GM12878 (cell line): ENCODE measurements around the gene TP73. TPM values are rescaled to one million over a fixed set of nuclear protein-coding genes. Genes with fewer than 3 reads are reported as not detected.
"Not testable (repeated sequence)": the region's sequence is repeated elsewhere in the genome, so short reads cannot be mapped to it uniquely, and the experiment has no call there.

Experiments used
- ATAC-seq: fragments of 200-7000 bp; cut with Tn5 transposase; 3 replicates; pipeline ENCODE4 v1.9.1; 2020; ENCODE audit warnings: mild to moderate bottlenecking, moderate library complexity
- BruUV-seq: library from RNA; stranded (reverse); fragments of 400-500 nt; replicated peaks from 2 replicates; lab custom pipeline; 2021; lab: Mats Ljungman, UMichigan
- CTCF ChIA-PET: fragments of 300-600 bp; sonication (Branson Sonifier 250); formaldehyde crosslinking; extraction: SDS; loops from one replicate; lab custom pipeline; 2021; ENCODE audit warnings: inconsistent platforms; lab: Yijun Ruan, JAX
- POLR2A ChIA-PET: fragments of 350-600 bp; formaldehyde crosslinking; extraction: SDS; loops from one replicate; lab custom pipeline; 2021; ENCODE audit warnings: inconsistent platforms; lab: Charles Lee
- RAD21 ChIA-PET: fragments of 300-600 bp; sonication (Branson Sonifier 250); formaldehyde crosslinking; loops from one replicate; lab custom pipeline; 2023; ENCODE audit warnings: antibody characterized with exemption; ENCODE audit not compliant: unreplicated experiment; lab: Charles Lee
- SMC1A ChIA-PET: fragments of 300-600 bp; sonication (Branson Sonifier 250); formaldehyde crosslinking; loops from one replicate; lab custom pipeline; 2023; ENCODE audit not compliant: unreplicated experiment, uncharacterized antibody; lab: Charles Lee
- DNase-seq: peaks from one replicate; pipeline ENCODE4 v3.0.0-alpha.2; 2011; ENCODE audit warnings: low read depth, low spot score
- FAIRE-seq: peaks from 3 replicates; lab custom pipeline; 2011; peaks lifted over from hg19 to GRCh38; lab: Jason Lieb, UNC
- H2AFZ ChIP-seq: 2 replicates; pipeline ENCODE4 v1.6.0; 2011; ENCODE audit warnings: low read depth, low read length, control low read depth; ENCODE audit not compliant: control insufficient read depth
- H3K27ac ChIP-seq: 2 replicates; pipeline ENCODE4 v1.5.1; 2011; ENCODE audit warnings: control low read depth; ENCODE audit not compliant: control insufficient read depth, insufficient read depth
- H3K27me3 ChIP-seq, 2 experiments: replicated peaks in 1 of 2; 2 replicates each; pipeline versions ENCODE4 v1.6.0 to v1.6.1; 2011; ENCODE audit warnings: low read length in 1 of 2; ENCODE audit not compliant: control insufficient read depth in 2 of 2, insufficient read depth in 2 of 2
- H3K36me3 ChIP-seq, 2 experiments: 2 replicates each; pipeline ENCODE4 v1.5.1; 2011; ENCODE audit warnings: low read length in 1 of 2; ENCODE audit not compliant: control insufficient read depth in 2 of 2, insufficient read depth in 2 of 2
- H3K4me1 ChIP-seq: 2 replicates; pipeline ENCODE4 v1.6.1; 2011; ENCODE audit warnings: mild to moderate bottlenecking, low read length, moderate library complexity, mixed read lengths; ENCODE audit not compliant: control insufficient read depth, insufficient read depth
- H3K4me2 ChIP-seq: 2 replicates; pipeline ENCODE4 v1.6.0; 2011; ENCODE audit warnings: control low read depth; ENCODE audit not compliant: control insufficient read depth, insufficient read depth
- H3K4me3 ChIP-seq: fragments of 200-600 bp; sonication (generic); 2 replicates; pipeline ENCODE4 v1.5.1; 2016
- H3K79me2 ChIP-seq: 2 replicates; pipeline ENCODE4 v1.6.0; 2011; ENCODE audit warnings: low read length; ENCODE audit not compliant: control insufficient read depth, insufficient read depth
- H3K9ac ChIP-seq: 2 replicates; pipeline ENCODE4 v1.8.0; 2011; ENCODE audit warnings: low read length, control low read depth, mixed read lengths; ENCODE audit not compliant: control insufficient read depth, insufficient read depth
- H3K9me3 ChIP-seq: replicated peaks from 3 replicates; pipeline ENCODE4 v1.5.1; 2011; ENCODE audit warnings: mild to moderate bottlenecking, low read length; ENCODE audit not compliant: control insufficient read depth, insufficient read depth
- H4K20me1 ChIP-seq: 2 replicates; pipeline ENCODE4 v1.6.0; 2011; ENCODE audit not compliant: control insufficient read depth, insufficient read depth
- CTCF ChIP-seq, 3 experiments: IDR thresholded peaks in 2 of 3; conservative IDR thresholded peaks in 1 of 3; 2 replicates each; pipeline ENCODE4 v1.5.1; 2011; ENCODE audit warnings: low read depth in 3 of 3, low read length in 3 of 3, mild to moderate bottlenecking in 3 of 3, control low read depth in 2 of 3, moderate library complexity in 2 of 3, inconsistent platforms in 1 of 3, mixed read lengths in 1 of 3; ENCODE audit not compliant: control insufficient read depth in 2 of 3, insufficient read depth in 1 of 3; ENCODE audit errors: extremely low read depth in 1 of 3
- NFXL1 ChIP-seq: fragments of 450-650 bp; IDR thresholded peaks from 2 replicates; pipeline ENCODE4 v1.6.1; 2017; ENCODE audit warnings: antibody characterized with exemption, mild to moderate bottlenecking, borderline replicate concordance
- NR2C1 ChIP-seq: fragments of 450-650 bp; IDR thresholded peaks from 2 replicates; pipeline ENCODE4 v1.6.1; 2017; ENCODE audit warnings: antibody characterized with exemption, mild to moderate bottlenecking, moderate library complexity
- SMC3 ChIP-seq: IDR thresholded peaks from 2 replicates; pipeline ENCODE4 v1.6.1; 2011; ENCODE audit warnings: low read length, improper control_type of control experiment, borderline replicate concordance
- WRNIP1 ChIP-seq: IDR thresholded peaks from 2 replicates; pipeline ENCODE4 v1.6.1; 2011; ENCODE audit warnings: low read depth, low read length, improper control_type of control experiment, borderline replicate concordance
- WGBS: methylation state at CpG from one replicate; pipeline ENCODE4 v1.1.6; 2016; ENCODE audit warnings: low lambda C conversion rate; ENCODE audit not compliant: insufficient replicate concordance, insufficient coverage; ENCODE audit errors: missing lambda C conversion rate; 5-methylcytosine and 5-hydroxymethylcytosine counted together
- in situ Hi-C: fragments of 300-500 bp; cut with MboI; formaldehyde crosslinking; loops from 9 replicates; pipeline ENCODE4 v1.14.3; 2018; ENCODE audit warnings: mixed read lengths
- intact Hi-C: fragments of 100-400 bp; cut with micrococcal nuclease; formaldehyde crosslinking; loops from one replicate; pipeline ENCODE4 v1.14.2; 2022; ENCODE audit not compliant: unreplicated experiment
- polyA plus RNA-seq, 11 experiments: library from polyadenylated mRNA; depleted of rRNA in 4 of 11; unstranded in 6 of 11; stranded (reverse) in 5 of 11; fragments of >200 nt; fragmentation: Nextera tagmentation in 4 of 11; fragmentation: Illumina TruSeq in 1 of 11; extraction: Ambion mirVana in 4 of 11; extraction: Trizol in 1 of 11; gene quantifications; 1 replicate in 1 of 11; 2 replicates in 10 of 11; pipeline versions ENCODE4 v1.2.1 to v1.2.3, GENCODE V29; 2011 to 2016; ENCODE audit warnings: inconsistent platforms in 2 of 11, missing spikeins in 2 of 11, low read depth in 1 of 11
- total RNA-seq, 4 experiments: library from RNA; depleted of rRNA in 3 of 4; stranded (reverse); fragments of >200 nt in 3 of 4; fragmentation: Illumina TruSeq in 1 of 4; extraction: Trizol in 1 of 4; gene quantifications; 2 replicates each; pipeline versions ENCODE4 v1.2.1 to v1.2.3, GENCODE V29; 2013 to 2021

The TP73 gene
- total and polyA plus RNA-seq, 10 of the 15 experiments (the other 5 are each of a cell fraction or from before 2014, with no cell fraction given), result 0.08 to 54.2 (median 14.9) TPM

GRCh38 chr1:3620708-3621107 is 31.6 kb upstream of the TP73 start:
- CTCF ChIA-PET, result interaction anchor here (0.5 to 3.8 kb wide), 17 partner anchors 15 to 183 kb away, joined by 3 to 38 read pairs (median 5); no protein-coding TSS in a partner anchor
- H3K4me3 ChIP-seq, result no peak overlapping the region
- no peak for FAIRE-seq
- H2AFZ ChIP-seq, result no peak overlapping the region
- no peak for ATAC-seq
- RAD21 ChIA-PET, result interaction anchor here (0.7 to 2.8 kb wide), 6 partner anchors 28 to 168 kb away, joined by 3 to 12 read pairs (median 4); no protein-coding TSS in a partner anchor
- BruUV-seq, result no TSS peak
- POLR2A ChIA-PET, result no interaction called here
- peaks cover 0 to 2% of the 10 kb centered on the region in 2 experiments; a peak in 2 of 4 replicates for H3K27me3 ChIP-seq
- SMC1A ChIA-PET, result interaction anchor here (0.8 to 3.1 kb wide), 8 partner anchors 9 to 128 kb away, joined by 3 to 23 read pairs (median 4); no protein-coding TSS in a partner anchor
- DNase-seq, result no peak
- TF ChIP-seq NFXL1, result no peak
- TF ChIP-seq WRNIP1, result no peak
- TF ChIP-seq NR2C1, result no peak
- TF ChIP-seq, all 136 proteins: peak for 0
- 58% methylated on average over 12 of the region's 12 CpGs for WGBS
- no peak overlapping the region for H3K27ac ChIP-seq
- H3K4me2 ChIP-seq, result no peak overlapping the region
- no peaks in the 10 kb centered on the region for H3K79me2 ChIP-seq
- H3K9me3 ChIP-seq, result no peaks in the 10 kb centered on the region
- no peaks in the 10 kb centered on the region for H3K36me3 ChIP-seq
- H3K4me1 ChIP-seq, result peaks cover 5% of the 10 kb centered on the region; the same call in 1 of the 2 replicates
- in situ Hi-C loops (loop anchor here (10.0 kb wide), 1 partner anchor 136 kb away; no protein-coding TSS in a partner anchor), intact Hi-C loops (no loop called here)
- no peak overlapping the region for H3K9ac ChIP-seq
- no peaks in the 10 kb centered on the region for H4K20me1 ChIP-seq

- H3K27ac ChIP-seq, H3K9ac ChIP-seq, H2AFZ ChIP-seq, H3K4me1 ChIP-seq, ATAC-seq, H3K27me3 ChIP-seq, H3K36me3 ChIP-seq, H3K4me3 ChIP-seq, BruUV-seq, H3K79me2 ChIP-seq, H3K9me3 ChIP-seq, POLR2A ChIA-PET, H3K4me2 ChIP-seq, intact Hi-C loops, DNase-seq, FAIRE-seq, H4K20me1 ChIP-seq: not testable (repeated sequence)
- ChIA-PET RAD21 (interaction anchor here (0.7 to 2.8 kb wide), 4 partner anchors 27 to 103 kb away, joined by 3 to 12 read pairs (median 6); no protein-coding TSS in a partner anchor), SMC1A (interaction anchor here (0.8 to 3.1 kb wide), 8 partner anchors 8 to 129 kb away, joined by 3 to 23 read pairs (median 4); no protein-coding TSS in a partner anchor), CTCF (interaction anchor here (0.8 to 3.8 kb wide), 10 partner anchors 33 to 168 kb away, joined by 3 to 30 read pairs (median 5); no protein-coding TSS in a partner anchor)
- in situ Hi-C loops, result loop anchor here (10.0 kb wide), 1 partner anchor 136 kb away; no protein-coding TSS in a partner anchor
- TF ChIP-seq CTCF (IDR thresholded peaks at IDR 0.05 in 2 of 3, conservative IDR thresholded peaks at IDR 0.05 in 1 of 3; ENCODE audit: control insufficient read depth in 2 of 3, extremely low read depth in 1 of 3, insufficient read depth in 1 of 3, low read depth in 3 of 3, low read length in 3 of 3) (peak; percentile 42 to 65 (median 52)), SMC3 (peak; percentile 33; the same call in 1 of the 2 replicates)
- WGBS, result 21% methylated on average over 15 of the region's 15 CpGs
Measured at GRCh38 chr1:3621151-3621671, 31.1 kb upstream of the TP73 start.

GRCh38 chr1:3622102-3622501 is 30.2 kb upstream of the TP73 start:
- CTCF ChIA-PET, result interaction anchor here (0.8 to 3.8 kb wide), 7 partner anchors 32 to 169 kb away, joined by 3 to 30 read pairs (median 5); no protein-coding TSS in a partner anchor
- H3K4me2 ChIP-seq, H2AFZ ChIP-seq, intact Hi-C loops, H3K4me1 ChIP-seq, H3K4me3 ChIP-seq, H3K79me2 ChIP-seq, POLR2A ChIA-PET, H3K9me3 ChIP-seq, H4K20me1 ChIP-seq, FAIRE-seq, H3K36me3 ChIP-seq, ATAC-seq, H3K27ac ChIP-seq, BruUV-seq, H3K27me3 ChIP-seq, H3K9ac ChIP-seq, DNase-seq: not testable (repeated sequence)
- SMC1A ChIA-PET, result interaction anchor here (1.2 to 2.8 kb wide), 2 partner anchors 54 to 103 kb away, joined by 3 to 10 read pairs; no protein-coding TSS in a partner anchor
- RAD21 ChIA-PET, result interaction anchor here (0.7 kb wide), 1 partner anchor 83 kb away, joined by 3 read pairs; no protein-coding TSS in a partner anchor
- 48% methylated on average over 9 of the region's 9 CpGs for WGBS
- in situ Hi-C loops, result loop anchor here (10.0 kb wide), 1 partner anchor 137 kb away; no protein-coding TSS in a partner anchor
